Left lung (tissue), 10 donors: ENCODE results near the gene KRTAP2-2. TPM values are rescaled to one million over a fixed set of nuclear protein-coding genes. Genes with fewer than 3 reads are reported as not detected.

ENCODE experiments used
- ATAC-seq: fragments of 200-7000 bp; cut with Tn5 transposase; one replicate; pipeline ENCODE4 v1.9.1; 2020; ENCODE audit warnings: moderate library complexity
- DNase-seq, 4 donors: peaks; one replicate each; pipeline ENCODE4 v3.0.0-alpha.2; 2013 to 2020
- H3K27ac ChIP-seq, 2 donors: fragments of 200-600 bp; sonication (generic) in 1 of 2; one replicate each; pipeline versions ENCODE4 v1.5.0 to v1.8.0; 2020 to 2021
- H3K27me3 ChIP-seq, 2 donors: fragments of 200-600 bp; sonication (generic) in 1 of 2; one replicate each; pipeline versions ENCODE4 v1.5.0 to v1.8.0; 2020 to 2021
- H3K36me3 ChIP-seq, 2 donors: fragments of 200-600 bp; sonication (generic) in 1 of 2; one replicate each; pipeline versions ENCODE4 v1.5.0 to v1.8.0; 2020 to 2021
- H3K4me1 ChIP-seq, 2 donors: fragments of 200-600 bp; one replicate each; pipeline ENCODE4 v1.8.0; 2021
- H3K4me3 ChIP-seq, 2 donors: fragments of 200-600 bp; sonication (generic) in 1 of 2; one replicate each; pipeline versions ENCODE4 v1.5.0 to v1.8.0; 2020 to 2021; ENCODE audit warnings: mild to moderate bottlenecking in 1 of 2
- H3K9me3 ChIP-seq, 2 donors: fragments of 200-600 bp; sonication (generic) in 1 of 2; one replicate each; pipeline versions ENCODE4 v1.5.0 to v1.8.0; 2020 to 2021
- CTCF ChIP-seq, 2 donors: fragments of 200-600 bp; sonication (generic) in 1 of 2; IDR thresholded peaks; one replicate each; pipeline versions ENCODE4 v1.5.0 to v1.8.0; 2021; ENCODE audit warnings: antibody characterized with exemption in 2 of 2
- intact Hi-C, 2 donors: fragments of 100-400 bp; cut with DNase I; formaldehyde crosslinking; loops; one replicate each; pipeline versions ENCODE4 v1.11.2 to v1.14.2; 2022
- polyA plus RNA-seq, 6 donors: library from polyadenylated mRNA; unstranded; fragments of 120-200 nt; gene quantifications; one replicate each; pipeline ENCODE4 v1.2.1, GENCODE V29; 2013; ENCODE audit not compliant: insufficient read length in 6 of 6
- total RNA-seq, 2 donors: library from RNA; stranded (reverse); fragmentation: NEBNext Ultra II Directional; extraction: Animal tissue kit (Norgen Biotek cat#: 25700); gene quantifications; one replicate each; pipeline ENCODE4 v1.2.1, GENCODE V29; 2021
- donor health status: DM: no; HTN: yes; CAD: no.
- donor health status: DM: no; HTN: no; CAD: no.

The KRTAP2-2 gene
- total and polyA plus RNA-seq, 8 donors, result not detected

GRCh38 chr17:41076788-41077187, 21.8 kb upstream of the KRTAP2-2 start:
- DNase-seq (no peak), ATAC-seq (no peak)
- no peaks in the 10 kb centered on the region for H3K4me1 ChIP-seq
- H3K9me3 ChIP-seq, result no peaks in the 10 kb centered on the region
- no peaks in the 10 kb centered on the region for H3K36me3 ChIP-seq
- no peak overlapping the region for H3K4me3 ChIP-seq
- intact Hi-C loops, result no loop called here
- peaks cover 0 to 5% of the 10 kb centered on the region in 2 donors for H3K27me3 ChIP-seq
- H3K27ac ChIP-seq, result no peak overlapping the region
- no peak for TF ChIP-seq CTCF (IDR thresholded peaks at IDR 0.05)

- DNase-seq, result no peak
- H3K4me3 ChIP-seq, result no peak overlapping the region
- peaks cover 0 to 5% of the 10 kb centered on the region in 2 donors for H3K27me3 ChIP-seq
- intact Hi-C loops, result no loop called here
- no peaks in the 10 kb centered on the region for H3K9me3 ChIP-seq
- TF ChIP-seq CTCF (IDR thresholded peaks at IDR 0.05), result no peak
- no peaks in the 10 kb centered on the region for H3K36me3 ChIP-seq
- no peaks in the 10 kb centered on the region for H3K4me1 ChIP-seq
- no peak overlapping the region for H3K27ac ChIP-seq
- ATAC-seq, result no peak
Observed at GRCh38 chr17:41073676-41074075, 18.6 kb upstream of the KRTAP2-2 start.

GRCh38 chr17:41071606-41072360, 16.8 kb upstream of the KRTAP2-2 start:
- ATAC-seq (no peak), DNase-seq (no peak)
- Histone ChIP-seq H3K27ac (no peak overlapping the region), H3K9me3 (no peaks in the 10 kb centered on the region), H3K27me3 (peaks cover 0 to 5% of the 10 kb centered on the region in 2 donors), H3K36me3 (no peaks in the 10 kb centered on the region), H3K4me1 (no peaks in the 10 kb centered on the region), H3K4me3 (no peak overlapping the region)
- intact Hi-C loops, result no loop called here
- no peak for TF ChIP-seq CTCF (IDR thresholded peaks at IDR 0.05)

- Histone ChIP-seq H3K27me3 (no peaks in the 10 kb centered on the region), H3K36me3 (no peaks in the 10 kb centered on the region), H3K27ac (no peak overlapping the region), H3K9me3 (no peaks in the 10 kb centered on the region), H3K4me1 (no peaks in the 10 kb centered on the region), H3K4me3 (no peak overlapping the region)
- DNase-seq (no peak), ATAC-seq (no peak)
- intact Hi-C loops, result no loop called here
- no peak for TF ChIP-seq CTCF (IDR thresholded peaks at IDR 0.05)
Observed at GRCh38 chr17:41069031-41069430, 14.0 kb upstream of the KRTAP2-2 start.

GRCh38 chr17:41067281-41067680, 12.3 kb upstream of the KRTAP2-2 start:
- ATAC-seq, result no peak
- H3K27ac ChIP-seq, result no peak overlapping the region
- no peak overlapping the region for H3K4me3 ChIP-seq
- no peaks in the 10 kb centered on the region for H3K9me3 ChIP-seq
- no peak for TF ChIP-seq CTCF (IDR thresholded peaks at IDR 0.05)
- H3K4me1 ChIP-seq, result no peaks in the 10 kb centered on the region
- no peaks in the 10 kb centered on the region for H3K36me3 ChIP-seq
- H3K27me3 ChIP-seq, result no peaks in the 10 kb centered on the region
- no peak for DNase-seq
- intact Hi-C loops, result no loop called here
